Measurements from ENCODE around the gene PRR35.

The PRR35 gene

DNA sequence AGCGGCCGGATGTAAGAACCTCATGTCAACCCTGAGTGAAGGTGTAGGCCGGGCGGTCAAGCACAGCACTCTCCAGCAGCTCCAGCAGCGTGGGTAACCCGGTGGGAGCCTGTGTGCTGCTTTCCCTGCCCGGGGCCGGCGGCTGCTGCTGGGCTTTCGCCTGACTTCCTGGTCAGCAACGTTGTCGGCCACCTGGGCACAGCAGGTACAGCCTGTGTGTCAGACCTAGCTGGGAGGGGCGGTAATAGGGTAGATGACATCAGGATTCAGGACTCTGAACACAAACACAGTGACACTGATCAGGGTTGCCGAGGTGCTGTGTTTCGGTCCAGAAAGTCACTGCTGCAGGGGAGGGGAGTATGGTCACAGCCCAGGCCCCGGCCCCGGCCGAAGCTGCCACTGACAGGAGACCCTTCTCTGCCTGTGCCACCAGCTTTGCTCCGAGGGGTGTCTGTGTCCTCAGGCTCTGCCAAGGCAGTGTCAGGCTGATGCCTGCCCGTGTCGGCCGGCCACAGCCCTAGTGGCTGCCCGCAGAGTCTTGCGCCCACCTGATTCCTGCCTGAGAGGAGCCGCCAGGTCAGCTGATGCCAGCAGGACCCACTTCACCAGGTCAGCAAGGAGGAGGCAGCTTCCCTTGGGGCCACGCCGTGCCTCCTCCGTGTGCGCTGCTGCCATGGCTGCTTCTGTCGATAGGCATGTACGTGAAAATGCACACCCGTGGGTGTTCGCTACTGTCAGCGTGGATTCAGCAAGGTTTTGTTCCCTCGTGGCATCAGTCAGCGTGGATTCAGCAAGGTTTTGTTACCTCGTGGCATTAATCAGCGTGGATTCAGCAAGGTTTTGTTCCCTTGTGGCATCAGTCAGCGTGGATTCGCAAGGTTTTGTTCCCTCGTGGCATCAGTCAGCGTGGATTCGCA lies 38.9 kb downstream of the PRR35 start:
- no peak for DNase-seq

DNA sequence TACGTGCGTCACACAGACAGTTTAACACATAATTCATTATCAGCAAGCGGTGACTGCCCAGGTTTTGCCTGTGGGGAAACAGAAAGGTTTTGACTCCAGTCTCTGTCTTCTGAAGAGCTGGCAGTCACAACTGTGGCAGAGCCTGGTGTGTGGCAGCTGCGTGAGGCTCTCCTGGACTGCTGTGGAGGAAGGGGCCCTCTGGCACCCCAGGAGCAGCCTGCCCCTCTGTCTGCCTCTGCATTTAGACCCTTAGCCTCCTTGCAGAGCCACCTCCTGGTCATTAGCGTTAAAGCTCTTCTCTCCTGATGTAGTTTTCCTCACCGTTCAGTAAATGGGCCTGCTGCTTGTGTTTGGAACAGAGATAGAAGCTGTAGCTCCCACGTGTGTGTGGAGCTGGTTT lies 40.6 kb downstream of the PRR35 start:
- no peak for DNase-seq

DNA sequence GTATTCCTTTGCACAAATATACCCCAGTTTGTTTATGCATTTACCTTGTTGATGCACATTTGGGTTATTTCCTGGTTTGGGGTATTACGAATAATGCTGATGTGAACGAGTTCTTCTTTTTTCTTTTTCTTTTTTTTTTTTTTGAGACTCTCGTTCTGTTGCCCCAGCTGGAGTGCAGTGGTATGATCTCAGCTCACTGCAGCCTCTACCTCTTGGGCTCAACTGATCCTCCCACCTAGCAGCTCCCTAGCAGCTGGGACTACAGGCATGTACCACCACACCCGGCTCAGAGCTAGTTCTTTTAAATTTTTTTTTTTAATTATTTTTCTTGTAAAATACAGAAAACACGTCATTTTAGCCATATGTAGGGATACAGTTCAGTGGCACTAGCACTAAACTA lies 43.7 kb downstream of the PRR35 start:
- DNase-seq, result no peak

DNA sequence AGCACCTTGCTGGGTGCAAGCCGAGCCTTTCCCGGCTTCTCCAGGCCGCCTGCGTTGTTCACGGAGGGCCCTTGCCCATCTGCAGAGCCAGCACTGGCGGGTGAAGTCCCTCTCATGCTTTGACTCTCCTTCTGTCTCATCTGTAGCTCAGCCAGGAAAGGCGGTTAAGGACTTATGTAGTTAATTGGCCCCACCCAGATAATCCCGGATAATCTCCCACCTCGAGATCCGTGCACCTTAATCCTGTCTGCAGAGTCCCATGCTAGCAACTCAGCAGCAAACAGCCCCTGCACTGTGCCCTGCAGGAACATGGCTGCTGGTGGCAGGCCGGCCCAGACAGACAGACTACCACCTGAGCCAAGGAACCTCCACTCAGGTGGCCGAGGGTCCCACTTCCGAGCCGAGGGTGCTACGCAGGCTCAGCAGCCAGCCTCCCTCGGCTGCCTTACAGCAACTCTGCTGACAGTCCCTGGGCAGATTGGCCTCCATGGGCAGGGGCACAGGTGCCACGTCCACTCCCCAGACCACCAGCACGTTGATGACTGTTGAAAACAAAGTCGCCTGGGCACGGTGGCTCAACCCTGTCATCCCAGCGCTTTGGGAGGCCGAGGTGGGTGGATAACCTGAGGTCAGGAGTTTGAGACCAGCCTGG lies 46.6 kb downstream of the PRR35 start:
- no peak for DNase-seq

DNA sequence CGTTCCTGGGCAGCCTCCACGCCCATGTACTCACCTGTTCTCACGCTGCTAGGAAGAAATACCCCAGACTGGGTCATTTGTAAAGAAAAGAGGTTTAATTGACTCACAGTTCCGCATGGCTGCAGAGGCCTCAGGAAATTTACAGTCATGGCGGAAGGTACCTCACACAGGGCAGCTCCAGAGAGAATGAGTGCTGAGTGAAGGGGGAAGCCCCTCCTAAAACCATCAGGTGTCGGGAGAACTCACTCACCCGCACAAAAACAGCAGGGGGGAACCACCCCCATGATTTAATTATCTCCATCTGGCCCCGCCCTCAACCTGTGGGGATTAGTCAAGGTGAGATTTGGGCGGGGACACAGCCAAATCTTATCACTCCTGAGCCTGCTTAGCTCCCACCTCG lies 47.8 kb downstream of the PRR35 start:
- DNase-seq, result no peak

DNA sequence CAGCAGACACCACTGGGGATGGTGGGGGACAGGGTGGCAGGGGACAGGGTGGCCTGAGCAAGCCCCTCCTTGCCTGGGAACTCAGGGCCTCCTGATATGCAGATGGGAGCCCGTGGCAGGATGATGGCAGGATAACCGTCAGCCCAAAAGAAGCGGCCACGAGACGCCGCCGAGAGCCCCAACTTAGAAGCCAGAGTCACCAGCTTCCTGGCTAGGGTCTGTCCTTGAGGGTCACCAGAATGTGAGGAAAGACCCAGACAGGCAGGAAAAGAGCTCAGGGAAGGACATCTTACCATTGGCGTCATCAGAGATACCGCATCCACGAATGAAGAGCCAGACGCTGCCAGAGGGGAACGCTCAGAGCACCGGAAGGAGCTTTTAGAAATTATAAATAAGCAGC lies 49.1 kb downstream of the PRR35 start:
- DNase-seq, result no peak

DNA sequence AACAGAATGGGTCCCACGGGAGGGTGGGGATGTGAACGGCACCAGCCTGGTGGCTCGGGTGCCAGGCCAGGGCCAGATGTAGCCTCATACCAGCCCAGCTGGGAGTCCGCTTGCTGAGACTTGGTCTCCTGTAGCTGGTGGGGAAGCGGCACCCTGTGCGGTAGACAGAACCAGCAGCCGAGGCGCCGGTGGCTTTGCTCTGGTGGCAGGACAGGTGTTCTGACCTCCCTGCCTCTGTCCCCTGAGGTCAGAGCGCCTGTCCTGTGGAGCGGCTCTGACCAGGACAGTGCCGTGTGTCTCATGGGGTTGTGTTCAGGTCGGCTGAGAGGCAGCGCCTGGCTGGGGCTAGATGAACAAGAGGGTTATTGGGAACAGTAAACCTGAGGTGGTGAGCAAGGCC lies 49.8 kb downstream of the PRR35 start:
- no peak for DNase-seq

DNA sequence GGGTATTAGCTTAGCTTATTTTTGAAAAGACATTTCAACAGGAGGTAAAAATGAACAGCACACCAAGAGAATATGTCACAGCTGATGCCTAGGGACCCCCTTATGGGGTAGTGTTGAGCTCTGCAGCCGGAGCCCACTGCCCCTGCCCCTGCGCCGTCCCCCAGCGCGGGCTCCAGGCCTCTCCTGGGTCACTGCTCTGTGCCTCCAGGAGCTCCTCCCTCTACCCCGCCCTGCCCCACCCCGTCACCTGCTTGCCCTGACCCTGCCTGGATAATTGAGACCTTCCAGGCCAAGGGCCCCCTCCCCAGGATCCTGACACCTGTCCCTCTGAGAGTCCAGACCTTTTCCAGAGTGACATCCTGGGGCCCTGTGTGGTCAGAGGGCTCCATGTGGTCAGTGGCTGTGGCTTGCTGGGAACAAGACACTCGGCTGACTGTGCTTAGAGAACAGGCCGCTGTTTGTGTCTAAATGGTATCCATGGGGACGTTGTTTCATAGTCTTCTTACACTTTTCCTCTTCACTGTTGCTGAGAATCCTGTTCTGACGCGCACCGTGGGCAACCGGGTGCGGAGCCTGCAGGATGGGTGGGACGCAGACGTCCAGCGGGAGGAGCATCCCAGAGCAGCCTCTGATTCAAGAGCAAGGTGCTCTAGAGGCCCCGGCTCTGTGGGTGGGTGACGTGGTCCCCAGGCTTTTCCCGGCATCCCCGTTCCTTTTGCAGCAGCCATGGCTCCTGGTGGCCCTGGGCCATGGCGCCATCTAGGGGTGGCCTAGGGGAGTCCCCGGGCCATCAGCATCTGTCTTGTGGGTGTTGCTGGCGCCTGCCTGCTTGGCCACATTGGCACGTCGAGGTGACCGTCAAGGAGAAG lies 50.6 kb downstream of the PRR35 start:
- DNase-seq, result peak; percentile 34

DNA sequence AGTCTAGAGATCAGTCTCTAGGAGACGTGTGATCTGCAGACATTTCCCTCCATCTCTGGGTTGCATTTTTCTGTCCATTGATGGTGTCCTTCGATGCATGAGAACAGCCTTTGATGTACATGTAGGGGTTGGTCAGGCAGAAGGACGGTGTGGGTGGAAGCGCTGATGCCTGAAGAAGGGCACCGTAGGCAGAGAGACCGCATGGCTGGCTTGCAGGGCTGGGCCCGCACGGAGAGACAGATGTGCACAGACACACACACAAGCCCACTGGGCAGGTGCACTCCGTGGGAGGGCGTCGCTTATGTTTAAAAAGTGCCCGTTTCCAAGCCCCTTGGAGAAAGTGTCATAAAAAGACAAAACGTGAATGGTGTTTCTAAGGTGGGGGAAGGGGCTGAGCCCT lies 54.9 kb downstream of the PRR35 start:
- DNase-seq, result no peak
